ENCODE results near the gene LRPPRC. TPM values are rescaled to one million over a fixed set of nuclear protein-coding genes. Genes with fewer than 3 reads are reported as not detected.

The LRPPRC gene
- total RNA-seq, 1 donor from 2014 or later: 92.8 TPM

GRCh38 chr2:43896906-43897305, 98.9 kb downstream of the LRPPRC start:
- Histone ChIP-seq H3K36me3 (ENCODE audit: control insufficient read depth, insufficient read depth, low read length) (no peaks in the 10 kb centered on the region), H3K27me3 (ENCODE audit: control insufficient read depth, insufficient read depth, low read length) (no peaks in the 10 kb centered on the region), H3K4me3 (ENCODE audit: low read depth, low read length) (no peak overlapping the region)
- no peak for DNase-seq (ENCODE audit: low read depth)
- TF ChIP-seq, protein P1, sequence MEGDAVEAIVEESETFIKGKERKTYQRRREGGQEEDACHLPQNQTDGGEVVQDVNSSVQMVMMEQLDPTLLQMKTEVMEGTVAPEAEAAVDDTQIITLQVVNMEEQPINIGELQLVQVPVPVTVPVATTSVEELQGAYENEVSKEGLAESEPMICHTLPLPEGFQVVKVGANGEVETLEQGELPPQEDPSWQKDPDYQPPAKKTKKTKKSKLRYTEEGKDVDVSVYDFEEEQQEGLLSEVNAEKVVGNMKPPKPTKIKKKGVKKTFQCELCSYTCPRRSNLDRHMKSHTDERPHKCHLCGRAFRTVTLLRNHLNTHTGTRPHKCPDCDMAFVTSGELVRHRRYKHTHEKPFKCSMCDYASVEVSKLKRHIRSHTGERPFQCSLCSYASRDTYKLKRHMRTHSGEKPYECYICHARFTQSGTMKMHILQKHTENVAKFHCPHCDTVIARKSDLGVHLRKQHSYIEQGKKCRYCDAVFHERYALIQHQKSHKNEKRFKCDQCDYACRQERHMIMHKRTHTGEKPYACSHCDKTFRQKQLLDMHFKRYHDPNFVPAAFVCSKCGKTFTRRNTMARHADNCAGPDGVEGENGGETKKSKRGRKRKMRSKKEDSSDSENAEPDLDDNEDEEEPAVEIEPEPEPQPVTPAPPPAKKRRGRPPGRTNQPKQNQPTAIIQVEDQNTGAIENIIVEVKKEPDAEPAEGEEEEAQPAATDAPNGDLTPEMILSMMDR (IDR thresholded peaks at IDR 0.05; ENCODE audit: insufficient read depth, low read length, poor library complexity, severe bottlenecking): no peak

DNA sequence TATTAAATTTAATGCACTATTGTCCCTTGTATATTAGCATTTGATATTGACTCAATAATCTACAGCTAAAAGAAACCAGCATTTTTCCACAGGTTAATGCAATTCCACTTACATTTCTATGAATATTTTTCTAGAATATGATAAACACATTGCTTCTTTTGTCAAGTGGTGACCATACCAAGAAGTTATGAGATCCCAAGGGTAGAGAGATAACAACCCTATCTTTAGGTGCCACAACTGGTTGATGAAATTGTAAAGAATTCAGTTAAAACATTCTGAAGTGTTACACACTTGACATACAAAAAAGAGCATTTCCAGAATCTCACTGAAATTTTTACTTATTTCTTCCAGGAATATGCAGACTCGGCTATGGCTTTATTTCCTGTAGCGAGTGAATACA, 101.0 kb downstream of the LRPPRC start:
- Histone ChIP-seq H3K27me3 (ENCODE audit: control insufficient read depth, insufficient read depth, low read length) (no peaks in the 10 kb centered on the region), H3K4me3 (ENCODE audit: low read depth, low read length) (no peak overlapping the region), H3K36me3 (ENCODE audit: control insufficient read depth, insufficient read depth, low read length) (no peaks in the 10 kb centered on the region)
- no peak for DNase-seq (ENCODE audit: low read depth)
- TF ChIP-seq, protein P1 (IDR thresholded peaks at IDR 0.05; ENCODE audit: insufficient read depth, low read length, poor library complexity, severe bottlenecking): no peak

- Histone ChIP-seq H3K36me3 (ENCODE audit: control insufficient read depth, insufficient read depth, low read length) (no peaks in the 10 kb centered on the region), H3K27me3 (ENCODE audit: control insufficient read depth, insufficient read depth, low read length) (no peaks in the 10 kb centered on the region), H3K4me3 (ENCODE audit: low read depth, low read length) (no peak overlapping the region)
- no peak for DNase-seq (ENCODE audit: low read depth)
- TF ChIP-seq, protein P1 (IDR thresholded peaks at IDR 0.05; ENCODE audit: insufficient read depth, low read length, poor library complexity, severe bottlenecking): no peak
These were observed 104.9 kb downstream of the LRPPRC start for GRCh38 chr2:43890855-43891254.

DNA sequence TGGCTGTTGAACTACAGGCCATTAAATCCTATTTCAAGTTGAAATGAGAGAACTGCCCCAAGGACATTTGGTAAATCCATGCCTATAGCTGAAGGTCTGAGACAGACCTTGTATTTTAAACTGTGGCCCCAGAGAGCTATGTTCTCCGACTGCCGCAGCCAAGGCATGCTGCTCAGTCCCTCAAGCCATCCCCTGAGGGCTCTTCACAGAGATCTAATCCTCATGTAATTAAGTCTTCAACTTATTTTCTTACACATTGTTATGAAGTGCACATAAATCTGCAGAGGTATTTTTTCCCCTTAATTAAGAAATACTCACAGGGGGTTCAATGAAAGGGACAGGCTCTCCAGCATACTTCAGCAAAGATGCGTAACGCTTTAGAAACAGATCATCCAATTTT, 106.4 kb downstream of the LRPPRC start:
- TF ChIP-seq, protein P1 (IDR thresholded peaks at IDR 0.05; ENCODE audit: insufficient read depth, low read length, poor library complexity, severe bottlenecking): no peak
- no peak overlapping the region for H3K4me3 ChIP-seq (ENCODE audit: low read depth, low read length)
- H3K36me3 ChIP-seq (ENCODE audit: control insufficient read depth, insufficient read depth, low read length): no peaks in the 10 kb centered on the region
- DNase-seq (ENCODE audit: low read depth): no peak
- H3K27me3 ChIP-seq (ENCODE audit: control insufficient read depth, insufficient read depth, low read length): no peaks in the 10 kb centered on the region

DNA sequence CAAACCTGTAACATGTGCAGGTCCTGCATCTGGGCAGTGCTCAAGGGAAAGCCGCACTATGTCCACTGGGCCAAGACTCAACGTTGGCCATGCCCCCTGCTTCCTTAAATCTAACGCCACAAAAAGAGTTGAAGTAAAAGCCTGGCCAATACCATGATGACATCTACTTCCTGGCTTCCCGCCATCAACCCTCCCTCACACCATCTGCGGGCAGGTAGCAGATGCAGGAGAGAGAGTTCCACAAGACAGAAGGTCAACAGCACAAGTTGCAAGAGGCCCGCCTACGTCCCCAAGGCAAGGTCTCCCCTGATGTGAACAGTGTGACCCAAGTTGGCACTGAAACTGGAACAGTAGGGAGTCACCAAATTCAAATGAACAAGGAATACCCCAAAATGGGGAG, 108.6 kb downstream of the LRPPRC start:
- Histone ChIP-seq H3K4me3 (ENCODE audit: low read depth, low read length) (no peak overlapping the region), H3K27me3 (ENCODE audit: control insufficient read depth, insufficient read depth, low read length) (no peaks in the 10 kb centered on the region), H3K36me3 (ENCODE audit: control insufficient read depth, insufficient read depth, low read length) (no peaks in the 10 kb centered on the region)
- DNase-seq (ENCODE audit: low read depth): no peak
- TF ChIP-seq, protein P1 (IDR thresholded peaks at IDR 0.05; ENCODE audit: insufficient read depth, low read length, poor library complexity, severe bottlenecking): no peak

- Histone ChIP-seq H3K36me3 (ENCODE audit: control insufficient read depth, insufficient read depth, low read length) (no peaks in the 10 kb centered on the region), H3K4me3 (ENCODE audit: low read depth, low read length) (no peak overlapping the region), H3K27me3 (ENCODE audit: control insufficient read depth, insufficient read depth, low read length) (no peaks in the 10 kb centered on the region)
- no peak for DNase-seq (ENCODE audit: low read depth)
- TF ChIP-seq, protein P1 (IDR thresholded peaks at IDR 0.05; ENCODE audit: insufficient read depth, low read length, poor library complexity, severe bottlenecking): no peak
These were observed 110.6 kb downstream of the LRPPRC start for GRCh38 chr2:43885132-43885632.

All from kidney epithelial cell (primary cell).